H1 (cell line): ENCODE results near the gene TGM6. TPM values are rescaled to one million over a fixed set of nuclear protein-coding genes. Genes with fewer than 3 reads are reported as not detected.

ENCODE experiments used
- CTCF ChIA-PET: fragments of 300-600 bp; sonication (Branson Sonifier 250); formaldehyde crosslinking; loops from one replicate; lab custom pipeline; 2021; ENCODE audit not compliant: partially characterized antibody; lab: Charles Lee
- POLR2A ChIA-PET: fragments of 300-600 bp; sonication (Branson Sonifier 250); formaldehyde crosslinking; loops from one replicate; lab custom pipeline; 2021; ENCODE audit warnings: inconsistent platforms; ENCODE audit not compliant: partially characterized antibody; lab: Charles Lee
- DNase-seq, 2 experiments: peaks; one replicate each; pipeline versions ENCODE4 v3.0.0 to v3.0.0-alpha.2; 2010 to 2022; ENCODE audit warnings: low spot score in 2 of 2, low read depth in 1 of 2, mixed read lengths in 1 of 2
- FAIRE-seq: peaks from 2 replicates; lab custom pipeline; 2011; peaks lifted over from hg19 to GRCh38; lab: Jason Lieb, UNC
- H2AFZ ChIP-seq: 2 replicates; pipeline ENCODE4 v1.8.1; 2012; ENCODE audit warnings: low read length, inconsistent platforms
- H2AK5ac ChIP-seq: 2 replicates; pipeline ENCODE4 v1.6.1; 2013; ENCODE audit warnings: low read depth, low read length
- H2BK120ac ChIP-seq: replicated peaks from 2 replicates; pipeline ENCODE3; 2013; ENCODE audit warnings: low read depth, low read length, inconsistent platforms
- H2BK12ac ChIP-seq: 2 replicates; pipeline ENCODE4 v1.6.1; 2013; ENCODE audit warnings: low read depth, low read length
- H2BK15ac ChIP-seq: 2 replicates; pipeline ENCODE4 v1.6.1; 2013; ENCODE audit warnings: low read length
- H2BK20ac ChIP-seq: 2 replicates; pipeline ENCODE4 v1.6.1; 2013; ENCODE audit warnings: low read length
- H2BK5ac ChIP-seq: 2 replicates; pipeline ENCODE4 v1.6.1; 2013; ENCODE audit warnings: low read depth, low read length
- H3K14ac ChIP-seq: 2 replicates; pipeline ENCODE4 v1.6.1; 2013; ENCODE audit warnings: inconsistent platforms; ENCODE audit not compliant: insufficient read length
- H3K18ac ChIP-seq: 2 replicates; pipeline ENCODE4 v1.6.1; 2013; ENCODE audit warnings: low read length; ENCODE audit errors: extremely low read depth
- H3K23ac ChIP-seq: 2 replicates; pipeline ENCODE4 v1.6.1; 2013; ENCODE audit warnings: inconsistent platforms; ENCODE audit not compliant: insufficient read length
- H3K23me2 ChIP-seq: 2 replicates; pipeline ENCODE4 v1.6.1; 2013; ENCODE audit warnings: low read depth, low read length
- H3K27ac ChIP-seq: 2 replicates; pipeline ENCODE4 v1.6.1; 2011; ENCODE audit warnings: low read depth, low read length, inconsistent platforms
- H3K27me3 ChIP-seq, 4 experiments: replicated peaks in 1 of 4; 1 replicate in 1 of 4; 2 replicates in 3 of 4; pipeline versions ENCODE4 v1.6.1 to v1.8.1; 2011 to 2013; ENCODE audit warnings: low read length in 3 of 4, mild to moderate bottlenecking in 3 of 4, inconsistent platforms in 2 of 4, mixed read lengths in 2 of 4, moderate library complexity in 1 of 4; ENCODE audit not compliant: control insufficient read depth in 3 of 4, insufficient read depth in 3 of 4; ENCODE audit errors: extremely low read depth in 1 of 4
- H3K36me3 ChIP-seq, 4 experiments: 2 replicates each; pipeline versions ENCODE4 v1.6.1 to v1.8.1; 2011 to 2013; ENCODE audit warnings: mild to moderate bottlenecking in 4 of 4, low read length in 3 of 4, moderate library complexity in 2 of 4, control low read depth in 1 of 4, inconsistent platforms in 1 of 4; ENCODE audit not compliant: insufficient read depth in 4 of 4, control insufficient read depth in 2 of 4
- H3K4ac ChIP-seq: replicated peaks from 2 replicates; pipeline ENCODE3; 2013; ENCODE audit warnings: low read length, low read depth, mixed read lengths, inconsistent platforms; ENCODE audit not compliant: insufficient read length
- H3K4me1 ChIP-seq, 4 experiments: replicated peaks in 1 of 4; 1 replicate in 1 of 4; 2 replicates in 3 of 4; pipeline versions ENCODE4 v1.6.1 to v1.8.1; 2011 to 2013; ENCODE audit warnings: low read length in 3 of 4, inconsistent platforms in 2 of 4, mixed read lengths in 1 of 4; ENCODE audit not compliant: insufficient read depth in 4 of 4, control insufficient read depth in 3 of 4
- H3K4me2 ChIP-seq, 2 experiments: 2 replicates each; pipeline versions ENCODE4 v1.6.1 to v1.8.1; 2011 to 2013; ENCODE audit warnings: low read depth in 2 of 2, low read length in 2 of 2, control low read depth in 1 of 2, inconsistent platforms in 1 of 2, mild to moderate bottlenecking in 1 of 2; ENCODE audit not compliant: insufficient read depth in 1 of 2
- H3K4me3 ChIP-seq, 4 experiments: fragments of 200-600, 300-600 bp in 1 of 4; sonication (generic), shearing (Covaris generic), sonication (Bioruptor Twin) in 1 of 4; 2 replicates each; pipeline versions ENCODE4 v1.5.1 to v1.8.1; 2011 to 2016; ENCODE audit warnings: low read length in 4 of 4, low read depth in 3 of 4, control low read depth in 2 of 4, inconsistent platforms in 2 of 4, mild to moderate bottlenecking in 2 of 4, mixed read lengths in 1 of 4, moderate library complexity in 1 of 4; ENCODE audit not compliant: insufficient read depth in 2 of 4; ENCODE audit errors: extremely low read depth in 1 of 4
- H3K56ac ChIP-seq: replicated peaks from 2 replicates; pipeline ENCODE3; 2013; ENCODE audit warnings: low read depth, mild to moderate bottlenecking, mixed read lengths, low read length, inconsistent platforms; ENCODE audit not compliant: insufficient read length
- H3K79me1 ChIP-seq: 2 replicates; pipeline ENCODE4 v1.6.1; 2013; ENCODE audit warnings: low read depth, low read length, control low read depth
- H3K79me2 ChIP-seq, 2 experiments: 2 replicates each; pipeline versions ENCODE4 v1.6.1 to v1.8.1; 2012 to 2013; ENCODE audit warnings: low read length in 2 of 2, mild to moderate bottlenecking in 2 of 2, inconsistent platforms in 1 of 2; ENCODE audit not compliant: insufficient read depth in 2 of 2, control insufficient read depth in 1 of 2
- H3K9ac ChIP-seq, 4 experiments: replicated peaks in 1 of 4; 1 replicate in 1 of 4; 2 replicates in 3 of 4; pipeline versions ENCODE4 v1.6.1 to v1.8.1; 2011 to 2013; ENCODE audit warnings: low read depth in 3 of 4, low read length in 3 of 4, control low read depth in 2 of 4, mild to moderate bottlenecking in 2 of 4, moderate library complexity in 2 of 4, inconsistent platforms in 1 of 4; ENCODE audit errors: extremely low read depth in 1 of 4
- H3K9me3 ChIP-seq, 2 experiments: 2 replicates each; pipeline versions ENCODE4 v1.6.1 to v1.8.1; 2012 to 2013; ENCODE audit warnings: mild to moderate bottlenecking in 2 of 2, moderate library complexity in 2 of 2, control low read depth in 1 of 2, inconsistent platforms in 1 of 2, low read depth in 1 of 2, low read length in 1 of 2, mixed read lengths in 1 of 2; ENCODE audit not compliant: insufficient read depth in 2 of 2
- H4K20me1 ChIP-seq, 2 experiments: replicated peaks in 1 of 2; 2 replicates each; pipeline versions ENCODE3 to v1.8.1; 2011 to 2013; ENCODE audit warnings: inconsistent platforms in 2 of 2, low read length in 2 of 2, mild to moderate bottlenecking in 1 of 2; ENCODE audit not compliant: insufficient read depth in 2 of 2, control insufficient read depth in 1 of 2
- H4K5ac ChIP-seq: 2 replicates; pipeline ENCODE4 v1.6.1; 2013; ENCODE audit warnings: low read length, low read depth, mixed read lengths, inconsistent platforms; ENCODE audit not compliant: insufficient read length
- H4K8ac ChIP-seq: 2 replicates; pipeline ENCODE4 v1.8.0; 2013; ENCODE audit warnings: mild to moderate bottlenecking, moderate library complexity, low read length, inconsistent platforms; ENCODE audit not compliant: insufficient read depth; ENCODE audit errors: extremely low read depth
- H4K91ac ChIP-seq: replicated peaks from 2 replicates; pipeline ENCODE3; 2013; ENCODE audit warnings: low read length, mixed read lengths, inconsistent platforms; ENCODE audit not compliant: insufficient read length
- HDAC2 ChIP-seq, 2 experiments: fragments of 300-600 bp in 1 of 2; sonication (generic) in 1 of 2; IDR thresholded peaks; 2 replicates each; pipeline ENCODE4 v1.6.1; 2011 to 2012; ENCODE audit warnings: low read depth in 2 of 2, low read length in 2 of 2, mild to moderate bottlenecking in 2 of 2, moderate library complexity in 2 of 2, borderline replicate concordance in 1 of 2, inconsistent platforms in 1 of 2
- POU5F1 ChIP-seq: IDR thresholded peaks from 2 replicates; pipeline ENCODE4 v1.6.1; 2011; ENCODE audit warnings: low read depth, mild to moderate bottlenecking, low read length, moderate library complexity
- SIX5 ChIP-seq: IDR thresholded peaks from 2 replicates; pipeline ENCODE4 v1.6.1; 2011; ENCODE audit warnings: mild to moderate bottlenecking, low read depth, low read length
- SP1 ChIP-seq: IDR thresholded peaks from 2 replicates; pipeline ENCODE4 v1.6.1; 2011; ENCODE audit warnings: low read depth, low read length
- WGBS, 2 experiments: shearing (Covaris generic) in 1 of 2; methylation state at CpG; one replicate each; pipeline versions ENCODE4 v1.1.6 to v1.1.7; 2013 to 2015; ENCODE audit warnings: low lambda C conversion rate in 2 of 2, mixed read lengths in 2 of 2, inconsistent platforms in 1 of 2, low coverage in 1 of 2, missing lambda C conversion rate in 1 of 2; ENCODE audit not compliant: insufficient replicate concordance in 2 of 2, insufficient coverage in 1 of 2, insufficient read length in 1 of 2; ENCODE audit errors: extremely low coverage in 1 of 2, missing lambda C conversion rate in 1 of 2; 5-methylcytosine and 5-hydroxymethylcytosine counted together
- polyA plus RNA-seq, 7 experiments: library from polyadenylated mRNA; depleted of rRNA in 3 of 7; stranded (reverse) in 5 of 7; unstranded in 2 of 7; fragments of >200 nt in 5 of 7; fragments of 200-250 nt in 2 of 7; gene quantifications; 1 replicate in 5 of 7; 2 replicates in 1 of 7; 4 replicates in 1 of 7; pipeline versions ENCODE4 v1.2.1 to v1.2.3, GENCODE V29; 2011 to 2013; ENCODE audit warnings: missing spikeins in 2 of 7, mixed read lengths in 2 of 7
- total RNA-seq: library from RNA; stranded (reverse); fragmentation: NEBNext Ultra II Directional; extraction: Animal tissue kit (Norgen Biotek cat#: 25700); gene quantifications from 2 replicates; pipeline ENCODE4 v1.2.1, GENCODE V29; 2021

Gene TGM6
- total and polyA plus RNA-seq, 2 of the 8 experiments (the other 6 are each of a cell fraction or from before 2014, with no cell fraction given) = 0.03 TPM; not detected in 1

DNA sequence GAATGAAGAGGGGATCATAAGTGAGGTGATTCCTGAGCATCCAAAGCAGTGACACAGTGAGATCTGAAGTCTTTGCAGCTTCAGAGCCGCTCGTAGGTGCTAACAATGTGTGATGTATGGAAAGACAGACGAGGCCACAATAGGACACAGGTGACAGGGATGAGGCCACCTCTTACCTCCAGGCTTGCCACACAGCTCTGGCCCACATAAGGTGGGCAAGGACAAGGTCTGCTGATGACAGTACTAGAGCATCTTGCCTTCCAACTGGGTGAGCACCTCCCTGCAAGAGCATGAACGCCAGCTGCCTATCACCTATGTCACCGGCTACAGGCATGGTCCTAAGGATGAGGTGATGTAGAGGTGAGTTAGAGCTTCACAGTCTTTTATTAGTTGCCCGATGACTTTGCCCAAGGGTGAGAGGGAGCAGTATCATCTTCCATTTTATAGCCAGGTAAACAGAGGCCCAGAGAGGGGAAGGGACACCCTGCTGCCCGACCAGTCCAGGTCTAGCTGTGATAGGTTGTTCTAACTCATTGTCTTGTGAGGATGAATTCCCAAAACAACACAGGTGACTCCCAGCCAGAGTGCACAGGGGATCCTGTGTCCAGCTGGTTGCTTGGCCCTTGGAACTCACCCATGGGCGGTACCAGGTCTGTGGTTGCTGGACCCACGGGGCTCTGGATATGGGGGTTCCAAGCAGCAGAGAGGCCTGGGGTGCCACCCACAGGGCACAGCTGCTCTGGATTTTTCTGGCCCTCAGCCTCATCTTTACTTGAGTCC, 6.2 kb upstream of the TGM6 start:
- FAIRE-seq = no peak
- no peaks in the 10 kb centered on the region for H4K20me1 ChIP-seq
- no peaks in the 10 kb centered on the region; a peak in 1 of 7 replicates for H3K27me3 ChIP-seq
- no peak overlapping the region for H3K56ac ChIP-seq
- no peak overlapping the region for H4K5ac ChIP-seq
- DNase-seq = no peak
- no peaks in the 10 kb centered on the region for H3K9me3 ChIP-seq
- no peak overlapping the region for H3K4me2 ChIP-seq
- no peaks in the 10 kb centered on the region for H3K36me3 ChIP-seq
- no peak overlapping the region for H2AK5ac ChIP-seq
- POLR2A ChIA-PET = interaction anchor here (1.4 kb wide), 1 partner anchor 166 kb away, joined by 4 read pairs; no protein-coding TSS in a partner anchor
- no peak overlapping the region for H3K14ac ChIP-seq
- no peak overlapping the region for H2BK12ac ChIP-seq
- H2BK15ac ChIP-seq = no peak overlapping the region
- no peak overlapping the region for H3K4ac ChIP-seq
- no peak overlapping the region for H3K23ac ChIP-seq
- H3K27ac ChIP-seq = no peak overlapping the region
- H4K91ac ChIP-seq = no peak overlapping the region
- WGBS, 2 experiments = 87% methylated on average over 9 of the region's 9 CpGs; no CpG with 5 or more reads in 1 of the 2 experiments
- H3K79me1 ChIP-seq = no peaks in the 10 kb centered on the region
- H3K18ac ChIP-seq = no peak overlapping the region
- H3K23me2 ChIP-seq = no peaks in the 10 kb centered on the region; the same call in 1 of the 2 replicates
- no peak overlapping the region for H2BK20ac ChIP-seq
- H3K4me1 ChIP-seq = peaks cover 0 to 2% (median 2%) of the 10 kb centered on the region in 4 experiments; a peak in 3 of 7 replicates
- CTCF ChIA-PET = interaction anchor here (0.5 to 4.3 kb wide), 7 partner anchors 13 to 1856 kb away, joined by 3 to 32 read pairs (median 3); no protein-coding TSS in a partner anchor
- H3K9ac ChIP-seq = no peak overlapping the region
- no peak overlapping the region for H2AFZ ChIP-seq
- no peaks in the 10 kb centered on the region for H3K79me2 ChIP-seq
- H2BK5ac ChIP-seq = no peak overlapping the region
- no peak overlapping the region for H2BK120ac ChIP-seq
- H4K8ac ChIP-seq = no peak overlapping the region; the same call in 1 of the 2 replicates
- H3K4me3 ChIP-seq = no peak overlapping the region
- TF ChIP-seq HDAC2 (IDR thresholded peaks at IDR 0.05; ENCODE audit: borderline replicate concordance in 1 of 2, low read depth in 2 of 2, low read length in 2 of 2) (no peak), POU5F1 (no peak), SIX5 (no peak), SP1 (no peak)
